ENCODE measurements around the gene PHC2.

DNA sequence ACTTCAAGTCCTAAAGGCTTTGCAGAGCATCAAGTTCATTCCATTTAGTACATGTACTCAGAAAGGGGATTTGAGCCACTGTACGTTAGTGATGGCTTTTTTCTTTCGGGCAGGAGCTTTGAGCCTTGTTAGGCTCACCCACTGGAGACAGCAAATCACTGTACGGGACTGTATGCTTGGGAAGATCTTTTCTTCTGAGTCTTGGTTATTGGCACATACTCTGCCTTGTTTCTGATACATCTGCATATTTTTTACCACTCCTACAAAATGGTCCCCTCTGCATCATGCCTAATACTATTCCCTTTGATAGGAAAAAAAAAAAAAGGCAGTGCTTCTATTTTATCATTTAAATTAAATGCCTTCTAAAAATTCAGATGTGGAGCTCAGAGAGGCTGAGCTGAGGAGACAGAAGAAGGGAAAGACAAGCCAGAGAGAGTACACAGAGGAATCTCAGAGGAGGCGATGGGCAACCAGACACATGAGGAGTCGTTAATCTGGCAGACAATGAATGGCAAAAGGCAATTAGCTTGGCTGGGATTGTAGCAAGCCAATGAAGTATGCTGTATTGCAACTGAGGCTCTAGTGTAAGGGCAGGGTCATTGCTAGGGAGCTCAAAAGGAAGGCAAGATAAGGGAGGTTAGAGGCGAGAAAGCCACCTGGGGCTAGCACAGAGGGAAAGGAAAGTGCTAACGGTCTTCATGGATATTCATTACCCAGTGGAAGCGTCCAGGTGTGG, 39.4 kb downstream of the PHC2 start:
- TF ChIP-seq, protein P1, sequence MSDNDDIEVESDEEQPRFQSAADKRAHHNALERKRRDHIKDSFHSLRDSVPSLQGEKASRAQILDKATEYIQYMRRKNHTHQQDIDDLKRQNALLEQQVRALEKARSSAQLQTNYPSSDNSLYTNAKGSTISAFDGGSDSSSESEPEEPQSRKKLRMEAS (IDR thresholded peaks at IDR 0.05) = no peak
- TF ChIP-seq POLR2A (IDR thresholded peaks at IDR 0.05; ENCODE audit: borderline replicate concordance, extremely low read depth, insufficient read depth, insufficient read length) (no peak), POLR2AphosphoS5 (IDR thresholded peaks at IDR 0.05; ENCODE audit: low read depth, low read length) (no peak; the same call in 1 of the 2 replicates), YY1 (IDR thresholded peaks at IDR 0.05; ENCODE audit: extremely low read depth, insufficient replicate concordance, low read depth, low read length) (no peak), EZH2 (IDR thresholded peaks at IDR 0.05) (no peak), EGR1 (IDR thresholded peaks at IDR 0.05; ENCODE audit: low read depth) (no peak), ZFX (IDR thresholded peaks at IDR 0.05) (no peak), RAD21 (IDR thresholded peaks at IDR 0.05; ENCODE audit: low read depth) (no peak), TCF7L2 (IDR thresholded peaks at IDR 0.05; ENCODE audit: borderline replicate concordance, extremely low read depth, insufficient read depth, insufficient read length) (no peak), ZNF274 (IDR thresholded peaks at IDR 0.05; ENCODE audit: low read depth, low read length) (no peak)
- TF ChIP-seq, protein P2, sequence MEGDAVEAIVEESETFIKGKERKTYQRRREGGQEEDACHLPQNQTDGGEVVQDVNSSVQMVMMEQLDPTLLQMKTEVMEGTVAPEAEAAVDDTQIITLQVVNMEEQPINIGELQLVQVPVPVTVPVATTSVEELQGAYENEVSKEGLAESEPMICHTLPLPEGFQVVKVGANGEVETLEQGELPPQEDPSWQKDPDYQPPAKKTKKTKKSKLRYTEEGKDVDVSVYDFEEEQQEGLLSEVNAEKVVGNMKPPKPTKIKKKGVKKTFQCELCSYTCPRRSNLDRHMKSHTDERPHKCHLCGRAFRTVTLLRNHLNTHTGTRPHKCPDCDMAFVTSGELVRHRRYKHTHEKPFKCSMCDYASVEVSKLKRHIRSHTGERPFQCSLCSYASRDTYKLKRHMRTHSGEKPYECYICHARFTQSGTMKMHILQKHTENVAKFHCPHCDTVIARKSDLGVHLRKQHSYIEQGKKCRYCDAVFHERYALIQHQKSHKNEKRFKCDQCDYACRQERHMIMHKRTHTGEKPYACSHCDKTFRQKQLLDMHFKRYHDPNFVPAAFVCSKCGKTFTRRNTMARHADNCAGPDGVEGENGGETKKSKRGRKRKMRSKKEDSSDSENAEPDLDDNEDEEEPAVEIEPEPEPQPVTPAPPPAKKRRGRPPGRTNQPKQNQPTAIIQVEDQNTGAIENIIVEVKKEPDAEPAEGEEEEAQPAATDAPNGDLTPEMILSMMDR (IDR thresholded peaks at IDR 0.05 in 2 of 3, conservative IDR thresholded peaks at IDR 0.05 in 1 of 3; ENCODE audit: borderline replicate concordance in 1 of 3, insufficient read depth in 1 of 3, low read depth in 2 of 3, low read length in 2 of 3) = no peak
- TF ChIP-seq, protein P3, sequence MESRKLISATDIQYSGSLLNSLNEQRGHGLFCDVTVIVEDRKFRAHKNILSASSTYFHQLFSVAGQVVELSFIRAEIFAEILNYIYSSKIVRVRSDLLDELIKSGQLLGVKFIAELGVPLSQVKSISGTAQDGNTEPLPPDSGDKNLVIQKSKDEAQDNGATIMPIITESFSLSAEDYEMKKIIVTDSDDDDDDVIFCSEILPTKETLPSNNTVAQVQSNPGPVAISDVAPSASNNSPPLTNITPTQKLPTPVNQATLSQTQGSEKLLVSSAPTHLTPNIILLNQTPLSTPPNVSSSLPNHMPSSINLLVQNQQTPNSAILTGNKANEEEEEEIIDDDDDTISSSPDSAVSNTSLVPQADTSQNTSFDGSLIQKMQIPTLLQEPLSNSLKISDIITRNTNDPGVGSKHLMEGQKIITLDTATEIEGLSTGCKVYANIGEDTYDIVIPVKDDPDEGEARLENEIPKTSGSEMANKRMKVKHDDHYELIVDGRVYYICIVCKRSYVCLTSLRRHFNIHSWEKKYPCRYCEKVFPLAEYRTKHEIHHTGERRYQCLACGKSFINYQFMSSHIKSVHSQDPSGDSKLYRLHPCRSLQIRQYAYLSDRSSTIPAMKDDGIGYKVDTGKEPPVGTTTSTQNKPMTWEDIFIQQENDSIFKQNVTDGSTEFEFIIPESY (IDR thresholded peaks at IDR 0.05; ENCODE audit: extremely low read depth, insufficient replicate concordance, low read length) = no peak

Data from HCT116 (cell line).